Keratinocyte (primary cell): ENCODE measurements around the gene CFAP20DC. TPM values are rescaled to one million over a fixed set of nuclear protein-coding genes. Genes with fewer than 3 reads are reported as not detected.
"Not testable (repeated sequence)": the region's sequence is repeated elsewhere in the genome, so short reads cannot be mapped to it uniquely, and the experiment has no call there.

Experiments
- DNase-seq: peaks from one replicate; pipeline ENCODE4 v3.0.0-alpha.2; 2011; ENCODE audit warnings: low read depth, missing footprints, low spot score
- FAIRE-seq: peaks from 2 replicates; lab custom pipeline; 2011; peaks lifted over from hg19 to GRCh38; lab: Jason Lieb, UNC
- H2AFZ ChIP-seq: 2 replicates; pipeline ENCODE4 v1.6.0; 2012; ENCODE audit warnings: low read length, control low read depth, inconsistent platforms; ENCODE audit not compliant: control insufficient read depth
- H3K27ac ChIP-seq: 2 replicates; pipeline ENCODE4 v1.5.1; 2011; ENCODE audit warnings: low read length; ENCODE audit not compliant: control insufficient read depth, insufficient read depth
- H3K27me3 ChIP-seq: 3 replicates; pipeline ENCODE4 v1.6.0; 2011; ENCODE audit warnings: low read length; ENCODE audit not compliant: control insufficient read depth, insufficient read depth; ENCODE audit errors: extremely low read depth
- H3K36me3 ChIP-seq, 2 experiments: 2 replicates in 1 of 2; 3 replicates in 1 of 2; pipeline ENCODE4 v1.5.1; 2011; ENCODE audit warnings: low read length in 2 of 2, mild to moderate bottlenecking in 1 of 2; ENCODE audit not compliant: control insufficient read depth in 2 of 2, insufficient read depth in 2 of 2; ENCODE audit errors: extremely low read depth in 1 of 2
- H3K4me1 ChIP-seq: 3 replicates; pipeline ENCODE4 v1.5.1; 2011; ENCODE audit warnings: low read length; ENCODE audit not compliant: control insufficient read depth, insufficient read depth; ENCODE audit errors: extremely low read depth
- H3K4me2 ChIP-seq: 3 replicates; pipeline ENCODE4 v1.6.0; 2011; ENCODE audit warnings: low read depth, low read length; ENCODE audit not compliant: control insufficient read depth, insufficient read depth; ENCODE audit errors: extremely low read depth
- H3K4me3 ChIP-seq, 3 experiments: fragments of 200-600 bp in 1 of 3; sonication (generic) in 1 of 3; 2 replicates in 2 of 3; 3 replicates in 1 of 3; pipeline ENCODE4 v1.5.1; 2011 to 2016; ENCODE audit warnings: low read length in 3 of 3, mild to moderate bottlenecking in 3 of 3, control low read depth in 2 of 3, inconsistent platforms in 1 of 3, low read depth in 1 of 3, mixed read lengths in 1 of 3, mixed run types in 1 of 3, moderate library complexity in 1 of 3; ENCODE audit not compliant: control insufficient read depth in 2 of 3, insufficient read depth in 2 of 3; ENCODE audit errors: extremely low read depth in 1 of 3
- H3K79me2 ChIP-seq: 2 replicates; pipeline ENCODE4 v1.6.0; 2012; ENCODE audit warnings: low read length; ENCODE audit not compliant: control insufficient read depth, insufficient read depth
- H3K9ac ChIP-seq: 3 replicates; pipeline ENCODE4 v1.6.0; 2011; ENCODE audit warnings: low read length; ENCODE audit not compliant: control insufficient read depth, insufficient read depth; ENCODE audit errors: extremely low read depth
- H3K9me1 ChIP-seq: 3 replicates; pipeline ENCODE4 v1.6.0; 2011; ENCODE audit warnings: low read length; ENCODE audit not compliant: control insufficient read depth, insufficient read depth; ENCODE audit errors: extremely low read depth
- H3K9me3 ChIP-seq: 2 replicates; pipeline ENCODE4 v1.5.1; 2012; ENCODE audit warnings: low read depth, low read length; ENCODE audit not compliant: control insufficient read depth
- H4K20me1 ChIP-seq: 3 replicates; pipeline ENCODE4 v1.6.0; 2011; ENCODE audit warnings: low read length; ENCODE audit not compliant: control insufficient read depth, insufficient read depth; ENCODE audit errors: extremely low read depth
- CTCF ChIP-seq, 3 experiments: IDR thresholded peaks in 1 of 3; conservative IDR thresholded peaks in 1 of 3; optimal IDR thresholded peaks in 1 of 3; 2 replicates in 2 of 3; 3 replicates in 1 of 3; pipeline versions ENCODE3 to v1.5.1; 2011; ENCODE audit warnings: low read length in 3 of 3, mild to moderate bottlenecking in 3 of 3, moderate library complexity in 2 of 3, control low read depth in 1 of 3, inconsistent platforms in 1 of 3; ENCODE audit not compliant: insufficient read depth in 2 of 3; ENCODE audit errors: extremely low read depth in 1 of 3
- EZH2 ChIP-seq: IDR thresholded peaks from one replicate; pipeline ENCODE4 v1.6.1; 2012; ENCODE audit warnings: inconsistent platforms, mild to moderate bottlenecking, low read length, moderate library complexity
- dilution Hi-C: fragments of 300-500 bp; cut with MboI; formaldehyde crosslinking; loops from one replicate; pipeline ENCODE4 v1.7.0; 2020; ENCODE audit warnings: low sequenced_read_pairs; ENCODE audit not compliant: extremely low pct_ligation_motif_present
- polyA plus RNA-seq, 5 experiments: library from polyadenylated mRNA; depleted of rRNA in 3 of 5; stranded (reverse) in 3 of 5; stranded (forward) in 1 of 5; unstranded in 1 of 5; fragments of >200 nt; gene quantifications; 1 replicate in 1 of 5; 2 replicates in 3 of 5; 3 replicates in 1 of 5; pipeline versions ENCODE4 v1.2.1 to v1.2.3, GENCODE V29; 2011 to 2012; ENCODE audit warnings: missing spikeins in 2 of 5, low read depth in 1 of 5, low replicate concordance in 1 of 5

The CFAP20DC gene
- polyA plus RNA-seq, 1 donor (not counting 4 experiments of a cell fraction or from before 2014, with no cell fraction given) = 6.3 TPM

GRCh38 chr3:58697561-58697960 is 352.3 kb downstream of the CFAP20DC start:
- Histone ChIP-seq H3K4me1 (no peaks in the 10 kb centered on the region), H3K79me2 (no peaks in the 10 kb centered on the region), H3K27ac (no peak overlapping the region), H3K4me3 (no peak overlapping the region), H3K9me3 (no peaks in the 10 kb centered on the region), H3K9ac (no peak overlapping the region), H3K27me3 (no peaks in the 10 kb centered on the region), H4K20me1 (no peaks in the 10 kb centered on the region), H2AFZ (no peak overlapping the region), H3K36me3 (no peaks in the 10 kb centered on the region), H3K9me1 (no peaks in the 10 kb centered on the region), H3K4me2 (no peak overlapping the region)
- TF ChIP-seq CTCF (optimal IDR thresholded peaks at IDR 0.05 in 1 of 3, IDR thresholded peaks at IDR 0.05 in 1 of 3, conservative IDR thresholded peaks at IDR 0.05 in 1 of 3; ENCODE audit: extremely low read depth in 1 of 3, insufficient read depth in 2 of 3, low read length in 3 of 3) = no peak
- TF ChIP-seq EZH2 = no peak
- FAIRE-seq (no peak), DNase-seq (no peak)
- dilution Hi-C loops = no loop called here

GRCh38 chr3:58696813-58697212 is 353.0 kb downstream of the CFAP20DC start:
- H2AFZ ChIP-seq, H3K27ac ChIP-seq, H3K9me1 ChIP-seq, DNase-seq, H3K27me3 ChIP-seq, FAIRE-seq, H3K36me3 ChIP-seq, H3K9ac ChIP-seq, H3K4me1 ChIP-seq, H3K9me3 ChIP-seq, dilution Hi-C loops, H3K79me2 ChIP-seq, H3K4me2 ChIP-seq, H4K20me1 ChIP-seq, H3K4me3 ChIP-seq: not testable (repeated sequence)

GRCh38 chr3:58696093-58696492 is 353.7 kb downstream of the CFAP20DC start:
- Histone ChIP-seq H3K9ac (no peak overlapping the region), H4K20me1 (no peaks in the 10 kb centered on the region), H3K4me3 (no peak overlapping the region), H3K79me2 (no peaks in the 10 kb centered on the region), H3K4me2 (no peak overlapping the region), H3K27ac (no peak overlapping the region), H3K4me1 (no peaks in the 10 kb centered on the region), H3K27me3 (no peaks in the 10 kb centered on the region), H3K9me3 (peaks cover 4% of the 10 kb centered on the region), H3K9me1 (no peaks in the 10 kb centered on the region), H2AFZ (no peak overlapping the region), H3K36me3 (no peaks in the 10 kb centered on the region)
- no peak for FAIRE-seq
- TF ChIP-seq EZH2 = no peak
- TF ChIP-seq CTCF (optimal IDR thresholded peaks at IDR 0.05 in 1 of 3, IDR thresholded peaks at IDR 0.05 in 1 of 3, conservative IDR thresholded peaks at IDR 0.05 in 1 of 3; ENCODE audit: extremely low read depth in 1 of 3, insufficient read depth in 2 of 3, low read length in 3 of 3) = no peak
- dilution Hi-C loops = no loop called here
- no peak for DNase-seq

- H3K4me3 ChIP-seq, dilution Hi-C loops, H4K20me1 ChIP-seq, H2AFZ ChIP-seq, H3K4me1 ChIP-seq, H3K27me3 ChIP-seq, H3K9me1 ChIP-seq, DNase-seq, H3K36me3 ChIP-seq, H3K4me2 ChIP-seq, H3K27ac ChIP-seq, H3K9me3 ChIP-seq, H3K79me2 ChIP-seq, FAIRE-seq, H3K9ac ChIP-seq: not testable (repeated sequence)
These were observed 354.5 kb downstream of the CFAP20DC start for GRCh38 chr3:58695284-58695683.
